ENCODE data around the gene CDH6.

CDH6 gene

GRCh38 chr5:31255041-31255440, 61.6 kb downstream of the CDH6 start:
- DNase-seq, result no peak

- DNase-seq, result no peak
Measured at GRCh38 chr5:31268256-31268655, 74.8 kb downstream of the CDH6 start.

- no peak for DNase-seq
Measured at GRCh38 chr5:31268686-31269085, 75.2 kb downstream of the CDH6 start.

GRCh38 chr5:31269259-31269658, 75.8 kb downstream of the CDH6 start:
- no peak for DNase-seq

- no peak for DNase-seq
Measured at GRCh38 chr5:31270396-31270795, 76.9 kb downstream of the CDH6 start.

- no peak for DNase-seq
Measured at GRCh38 chr5:31271567-31271966, 78.1 kb downstream of the CDH6 start.

- DNase-seq, result no peak
Measured at GRCh38 chr5:31273161-31273560, 79.7 kb downstream of the CDH6 start.

GRCh38 chr5:31273631-31274378, 80.3 kb downstream of the CDH6 start:
- no peak for DNase-seq

GRCh38 chr5:31280210-31280609, 86.7 kb downstream of the CDH6 start:
- DNase-seq, result no peak

GRCh38 chr5:31283326-31283725, 89.8 kb downstream of the CDH6 start:
- no peak for DNase-seq

- DNase-seq, result no peak
Measured at GRCh38 chr5:31285025-31285424, 91.5 kb downstream of the CDH6 start.

- no peak for DNase-seq
Measured at GRCh38 chr5:31287985-31288384, 94.5 kb downstream of the CDH6 start.

GRCh38 chr5:31289429-31289828, 95.9 kb downstream of the CDH6 start:
- no peak for DNase-seq

- no peak for DNase-seq
Measured at GRCh38 chr5:31291323-31291854, 97.9 kb downstream of the CDH6 start.

- no peak for DNase-seq
Measured at GRCh38 chr5:31300501-31300900, 107.0 kb downstream of the CDH6 start.

- no peak for DNase-seq
Measured at GRCh38 chr5:31301833-31302232, 108.3 kb downstream of the CDH6 start.

- DNase-seq, result no peak
Measured at GRCh38 chr5:31303688-31304087, 110.2 kb downstream of the CDH6 start.

- no peak for DNase-seq
Measured at GRCh38 chr5:31317665-31318064, 124.2 kb downstream of the CDH6 start.

- DNase-seq, result no peak
Measured at GRCh38 chr5:31319335-31319734, 125.8 kb downstream of the CDH6 start.

- no peak for DNase-seq
Measured at GRCh38 chr5:31322946-31323345, 129.5 kb downstream of the CDH6 start.

GRCh38 chr5:31324842-31325241, 131.4 kb downstream of the CDH6 start:
- DNase-seq, result no peak

- DNase-seq, result no peak
Measured at GRCh38 chr5:31328040-31328733, 134.7 kb downstream of the CDH6 start.

GRCh38 chr5:31329715-31330114, 136.2 kb downstream of the CDH6 start:
- no peak for DNase-seq

GRCh38 chr5:31332160-31332559, 138.7 kb downstream of the CDH6 start:
- no peak for DNase-seq

All from NCI-H1436 (cell line).